Measurements from ENCODE around the gene FBP2.

The FBP2 gene

DNA sequence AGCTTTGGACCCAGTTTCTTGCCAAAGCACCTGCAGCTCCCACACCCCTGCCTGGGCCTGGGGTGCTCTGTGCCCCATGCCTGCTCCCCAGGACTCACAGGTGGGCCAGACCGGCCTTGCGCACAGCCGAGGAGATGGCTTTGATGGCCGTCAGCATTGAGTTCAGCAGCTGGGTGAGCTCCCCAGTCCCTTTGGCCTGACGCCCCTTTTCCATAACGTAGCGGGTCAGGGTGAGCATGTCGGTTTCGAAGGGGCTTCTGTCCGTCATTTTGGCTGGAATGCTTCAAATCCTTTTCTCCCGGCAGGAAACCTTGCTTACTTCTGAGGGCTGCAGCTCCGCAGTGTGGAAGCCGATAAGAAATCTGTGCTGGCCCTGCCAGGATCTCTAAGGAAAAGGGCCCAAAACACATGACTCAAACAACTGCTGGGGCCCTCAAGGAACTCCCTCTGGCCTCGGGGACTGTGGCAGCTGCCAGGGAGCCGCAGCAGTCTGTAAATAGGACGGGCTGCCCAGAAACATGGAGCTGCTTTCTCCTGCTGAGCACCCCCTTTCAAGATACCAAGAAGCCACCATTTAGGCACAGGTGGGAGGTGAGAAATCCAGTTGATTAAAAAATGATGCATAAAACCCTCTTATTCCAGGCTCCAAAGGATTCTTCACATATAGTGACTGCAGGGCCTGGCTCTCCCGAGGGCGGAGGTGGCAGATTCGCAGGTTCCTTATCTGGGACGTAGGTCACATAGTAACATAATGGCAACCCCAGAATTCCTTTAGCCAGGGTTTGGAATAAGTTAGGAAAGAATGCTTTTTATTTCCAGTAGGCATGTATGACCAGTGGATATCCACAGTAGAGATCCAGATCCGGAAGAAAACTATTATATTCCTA lies at the start of gene FBP2:
Gene FBP2, minus strand, starts transcription at position 366 of the 887 bp plus-strand sequence. Its CDS starts 98 bp downstream, at position 268.
- no peak for DNase-seq (ENCODE audit: low spot score)

- no peak for DNase-seq (ENCODE audit: low spot score)
These were observed 49.6 kb upstream of the FBP2 start for GRCh38 chr9:94643176-94643575.

DNA sequence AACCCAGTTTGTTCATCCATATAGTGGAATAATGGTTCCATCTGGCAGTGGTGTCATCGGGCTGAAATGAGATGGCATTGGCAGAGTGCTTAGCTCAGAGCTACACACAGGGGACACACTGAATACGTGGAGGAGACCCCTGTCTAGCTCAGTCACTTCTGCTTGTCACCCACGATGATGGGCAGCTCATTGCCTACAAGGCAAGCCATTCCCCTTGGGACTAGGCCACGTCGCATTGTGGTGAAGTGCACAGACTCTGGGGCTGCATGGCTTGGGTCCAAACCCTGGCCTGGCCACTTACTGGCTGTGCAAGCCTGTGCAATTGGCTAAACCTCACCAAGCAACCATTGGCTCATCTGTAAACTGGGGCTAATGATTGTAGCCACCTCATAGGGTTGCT lies 48.9 kb upstream of the FBP2 start:
- DNase-seq (ENCODE audit: low spot score), result no peak

GRCh38 chr9:94639999-94640376 lies 46.4 kb upstream of the FBP2 start:
- no peak for DNase-seq (ENCODE audit: low spot score)

- DNase-seq (ENCODE audit: low spot score), result no peak
These were observed 45.7 kb upstream of the FBP2 start, which contains the start of gene FBP1 for GRCh38 chr9:94639061-94639998. FBP1 (minus strand) TSS chr9:94639518; CDS start chr9:94639310, 208 bp downstream.

GRCh38 chr9:94638335-94639060 lies 44.9 kb upstream of the FBP2 start:
- no peak for DNase-seq (ENCODE audit: low spot score)

- DNase-seq (ENCODE audit: low spot score), result no peak
These were observed 39.1 kb upstream of the FBP2 start for GRCh38 chr9:94632737-94633136.

DNA sequence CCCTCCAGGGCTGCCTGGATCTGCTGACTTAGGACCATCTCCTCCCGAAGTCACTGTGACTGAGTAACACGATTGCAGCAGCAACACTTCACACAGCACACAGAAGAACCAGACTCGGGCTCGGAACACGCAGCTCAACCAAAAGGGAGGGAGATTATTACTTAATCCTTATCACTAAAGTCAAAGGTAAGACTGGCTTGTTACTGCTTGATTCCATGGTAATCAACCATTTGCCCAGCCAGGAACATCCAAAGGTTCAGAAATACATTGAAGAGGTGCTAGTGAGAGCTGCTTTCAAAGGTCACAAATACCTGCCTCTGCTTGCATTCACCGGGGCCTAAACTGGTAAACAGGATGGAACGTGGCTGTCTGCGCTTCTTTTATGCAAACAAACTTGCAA lies 38.0 kb upstream of the FBP2 start:
- DNase-seq (ENCODE audit: low spot score), result no peak

- DNase-seq (ENCODE audit: low spot score), result no peak
These were observed 37.2 kb upstream of the FBP2 start for GRCh38 chr9:94630833-94631232.

- DNase-seq (ENCODE audit: low spot score), result no peak
These were observed 36.7 kb upstream of the FBP2 start for GRCh38 chr9:94630281-94630680.

DNA sequence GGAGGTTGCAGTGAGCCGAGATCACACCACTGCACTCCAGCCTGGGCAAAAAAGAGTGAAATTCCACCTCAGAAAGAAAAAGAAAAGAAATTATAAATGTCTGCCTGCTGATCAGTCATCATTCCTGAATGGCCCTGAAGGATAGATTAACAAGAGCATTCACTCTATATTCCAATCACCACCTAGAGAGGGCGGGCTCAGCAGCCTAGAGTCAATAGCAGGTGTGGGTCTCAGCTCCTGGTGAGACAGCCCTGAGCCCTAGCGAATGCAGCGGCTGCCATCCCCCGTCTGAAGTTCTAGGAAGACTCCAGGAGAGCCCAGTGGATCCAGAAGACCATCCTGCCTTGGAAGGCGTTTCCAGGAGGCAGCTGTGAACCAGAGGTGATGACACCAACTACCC lies 33.7 kb upstream of the FBP2 start:
- DNase-seq (ENCODE audit: low spot score), result no peak

GRCh38 chr9:94625835-94626234 lies 32.2 kb upstream of the FBP2 start:
- DNase-seq (ENCODE audit: low spot score), result no peak

DNA sequence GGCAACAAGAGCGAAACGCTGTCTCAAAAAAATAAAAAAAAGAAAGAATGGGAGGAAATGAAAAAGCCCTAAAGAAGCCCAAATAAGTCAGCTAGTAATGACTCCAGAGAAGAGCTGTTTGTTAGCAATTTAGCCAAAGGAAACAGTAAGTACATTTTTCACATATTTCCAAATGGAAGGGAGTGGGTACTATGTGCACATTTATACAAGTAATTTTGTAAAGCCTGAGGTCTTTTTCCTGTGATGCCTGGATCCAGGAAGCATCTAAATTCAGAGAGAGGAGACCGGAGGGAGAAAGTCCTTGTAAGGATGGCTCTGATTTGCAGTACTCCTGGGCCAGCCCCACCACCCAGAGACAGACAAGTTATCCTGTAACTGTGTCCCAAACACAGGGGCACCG lies 31.0 kb upstream of the FBP2 start:
- no peak for DNase-seq (ENCODE audit: low spot score)

- DNase-seq (ENCODE audit: low spot score), result no peak
These were observed 29.6 kb upstream of the FBP2 start for GRCh38 chr9:94623253-94623652.

DNA sequence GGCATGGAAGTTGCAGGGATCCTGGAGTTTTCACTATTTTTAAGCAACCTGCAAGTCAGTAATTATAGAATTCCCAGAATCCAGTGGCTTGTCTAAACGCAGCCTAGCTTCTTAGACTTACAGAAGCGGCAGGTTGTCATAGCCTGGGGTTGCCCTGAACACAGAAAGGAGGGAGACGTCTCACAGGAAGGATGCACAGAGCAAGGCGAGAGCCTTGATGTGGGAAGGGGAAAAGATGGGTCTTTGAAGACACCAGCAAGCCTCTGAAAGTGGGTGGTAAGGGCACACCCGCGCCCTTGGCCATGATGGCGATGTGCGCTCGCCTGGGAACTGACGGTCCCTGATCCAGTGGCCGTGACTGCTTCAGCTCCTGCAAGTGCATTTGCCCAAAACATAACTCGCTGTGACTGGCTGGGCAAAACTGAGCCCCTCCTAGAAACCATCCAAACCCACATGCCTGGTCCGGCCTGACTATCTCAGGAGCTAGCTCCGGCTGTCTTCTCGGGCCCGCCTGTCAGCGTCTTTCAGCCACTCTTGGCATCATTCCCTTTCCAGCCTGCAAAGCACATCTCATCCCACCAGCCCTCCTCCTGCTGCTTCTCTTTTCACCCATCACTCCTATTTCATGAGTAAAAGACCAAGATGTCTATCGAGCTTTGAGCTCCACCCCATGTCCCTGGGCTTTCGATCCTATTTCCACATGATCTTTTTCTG lies 28.6 kb upstream of the FBP2 start:
- no peak for DNase-seq (ENCODE audit: low spot score)

- no peak for DNase-seq (ENCODE audit: low spot score)
These were observed 25.4 kb upstream of the FBP2 start for GRCh38 chr9:94619026-94619425.

- no peak for DNase-seq (ENCODE audit: low spot score)
These were observed 19.4 kb upstream of the FBP2 start for GRCh38 chr9:94613003-94613402.

DNA sequence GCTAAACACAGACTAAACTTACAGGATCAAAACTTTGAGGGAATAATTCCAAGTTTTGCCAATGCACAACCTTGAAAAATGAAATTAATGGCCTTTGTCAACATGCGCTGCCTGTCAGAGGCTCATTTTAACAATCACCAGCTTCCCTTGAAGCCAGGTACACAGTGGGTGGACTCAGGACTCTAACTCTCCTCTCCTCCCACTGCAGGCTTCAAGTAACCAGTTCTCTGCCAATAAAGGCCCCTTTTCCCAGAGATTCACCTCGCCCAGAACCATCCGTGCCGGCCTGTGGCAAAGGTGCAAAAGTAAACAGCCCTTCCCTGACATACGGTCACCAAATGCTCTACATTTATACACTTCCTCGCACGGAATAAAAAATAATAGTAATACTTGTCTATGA lies 18.4 kb upstream of the FBP2 start:
- no peak for DNase-seq (ENCODE audit: low spot score)

DNA sequence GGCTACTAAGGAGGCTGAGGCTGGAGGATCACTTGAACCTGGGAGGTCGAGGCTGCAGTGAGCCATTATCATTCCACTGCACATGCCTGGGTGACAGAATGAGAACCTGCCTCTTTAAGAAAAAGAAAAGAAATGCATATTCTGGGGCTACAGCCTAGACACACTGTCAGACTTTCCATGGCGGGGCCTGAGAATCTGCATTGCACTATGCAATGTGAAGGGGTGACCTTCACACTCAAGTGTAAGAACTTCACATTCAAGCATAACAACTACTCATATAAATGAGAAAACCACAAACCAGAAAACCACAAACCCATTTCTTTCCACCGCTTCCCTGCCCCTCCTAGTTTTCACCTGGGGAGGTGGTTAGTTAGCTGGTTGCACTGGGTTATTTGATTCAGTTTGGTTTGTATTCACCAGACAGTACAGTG lies 18.0 kb upstream of the FBP2 start:
- DNase-seq (ENCODE audit: low spot score), result no peak

DNA sequence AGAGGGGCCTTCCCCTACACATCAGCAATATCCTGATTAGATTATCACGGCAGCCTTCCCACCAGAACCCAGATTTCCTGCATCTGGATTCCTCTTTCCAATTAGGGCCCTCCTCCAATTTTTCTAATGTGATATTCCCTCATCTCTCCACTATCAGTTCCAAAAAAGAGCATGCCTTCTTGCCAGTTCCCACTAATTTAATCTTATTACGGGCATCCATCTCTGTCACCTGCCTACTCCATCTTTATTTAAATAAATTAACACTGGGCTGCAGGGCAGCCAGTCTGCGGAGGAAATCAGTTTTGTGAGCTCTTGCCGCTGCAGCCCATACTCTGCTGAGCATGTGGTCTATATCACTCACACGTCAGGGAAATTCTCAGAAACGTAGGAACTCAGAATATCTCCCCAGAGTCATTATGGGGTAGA lies 16.6 kb upstream of the FBP2 start:
- DNase-seq (ENCODE audit: low spot score), result no peak

DNA sequence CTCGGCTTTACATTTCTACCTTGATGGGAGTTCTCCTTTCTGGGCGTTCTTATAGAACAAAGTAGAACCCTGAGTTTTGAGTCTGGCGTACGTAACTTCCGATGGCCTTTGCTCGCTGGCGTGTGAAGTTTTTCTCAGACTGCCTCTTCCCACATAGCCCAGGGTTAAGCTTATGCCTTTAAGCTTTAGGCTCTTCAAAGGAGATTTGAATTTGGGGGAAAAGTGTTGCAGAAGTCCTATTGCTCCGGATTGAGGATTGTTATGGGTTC lies 13.7 kb upstream of the FBP2 start:
- DNase-seq (ENCODE audit: low spot score), result no peak

Data from CD4-positive, alpha-beta T cell treated with Interleukin-6 at 100 ng/mL for 8 hours (primary cell).